ENCODE results near the gene C1orf122.

The C1orf122 gene

DNA sequence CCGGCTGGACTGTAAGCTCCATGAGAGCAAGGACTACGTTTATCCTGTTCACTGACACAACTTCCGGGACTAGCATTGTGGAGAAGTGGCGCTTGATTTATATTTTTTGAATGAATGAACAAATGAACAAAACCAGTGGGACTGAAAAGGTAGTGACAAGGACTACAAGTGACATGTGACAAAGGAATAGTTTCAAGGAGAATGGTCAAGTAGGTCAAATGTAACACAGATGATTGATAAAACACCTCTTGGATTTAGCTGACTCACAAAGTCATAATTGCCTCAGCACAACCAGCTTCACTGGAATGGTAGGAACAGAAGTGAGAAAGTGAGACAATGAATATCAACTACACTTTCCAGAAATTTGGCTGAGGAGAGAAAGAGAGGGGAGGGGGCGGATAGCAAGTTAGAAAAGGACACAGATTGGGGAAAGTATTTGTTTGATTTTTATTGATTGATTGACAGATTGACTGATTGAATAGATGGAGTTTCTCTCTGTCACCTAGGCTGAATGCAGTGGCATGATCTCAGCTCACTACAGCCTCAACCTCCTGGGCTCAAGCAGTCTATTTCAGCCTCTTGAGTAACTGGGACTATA, 37.6 kb downstream of the C1orf122 start:
- H3K4me3 Mint-ChIP-seq = no peak overlapping the region
- H3K36me3 Mint-ChIP-seq (ENCODE audit: low read depth) = peaks cover 5% of the 10 kb centered on the region
- H3K27me3 Mint-ChIP-seq (ENCODE audit: low read depth, poor library complexity) = no peaks in the 10 kb centered on the region
- H3K27ac Mint-ChIP-seq = peak overlapping the region; percentile 11
- no peaks in the 10 kb centered on the region for H3K4me1 Mint-ChIP-seq
- TF ChIP-seq, protein P1, sequence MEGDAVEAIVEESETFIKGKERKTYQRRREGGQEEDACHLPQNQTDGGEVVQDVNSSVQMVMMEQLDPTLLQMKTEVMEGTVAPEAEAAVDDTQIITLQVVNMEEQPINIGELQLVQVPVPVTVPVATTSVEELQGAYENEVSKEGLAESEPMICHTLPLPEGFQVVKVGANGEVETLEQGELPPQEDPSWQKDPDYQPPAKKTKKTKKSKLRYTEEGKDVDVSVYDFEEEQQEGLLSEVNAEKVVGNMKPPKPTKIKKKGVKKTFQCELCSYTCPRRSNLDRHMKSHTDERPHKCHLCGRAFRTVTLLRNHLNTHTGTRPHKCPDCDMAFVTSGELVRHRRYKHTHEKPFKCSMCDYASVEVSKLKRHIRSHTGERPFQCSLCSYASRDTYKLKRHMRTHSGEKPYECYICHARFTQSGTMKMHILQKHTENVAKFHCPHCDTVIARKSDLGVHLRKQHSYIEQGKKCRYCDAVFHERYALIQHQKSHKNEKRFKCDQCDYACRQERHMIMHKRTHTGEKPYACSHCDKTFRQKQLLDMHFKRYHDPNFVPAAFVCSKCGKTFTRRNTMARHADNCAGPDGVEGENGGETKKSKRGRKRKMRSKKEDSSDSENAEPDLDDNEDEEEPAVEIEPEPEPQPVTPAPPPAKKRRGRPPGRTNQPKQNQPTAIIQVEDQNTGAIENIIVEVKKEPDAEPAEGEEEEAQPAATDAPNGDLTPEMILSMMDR (IDR thresholded peaks at IDR 0.05) = no peak
- DNase-seq = no peak
- no peaks in the 10 kb centered on the region for H3K9me3 Mint-ChIP-seq

DNA sequence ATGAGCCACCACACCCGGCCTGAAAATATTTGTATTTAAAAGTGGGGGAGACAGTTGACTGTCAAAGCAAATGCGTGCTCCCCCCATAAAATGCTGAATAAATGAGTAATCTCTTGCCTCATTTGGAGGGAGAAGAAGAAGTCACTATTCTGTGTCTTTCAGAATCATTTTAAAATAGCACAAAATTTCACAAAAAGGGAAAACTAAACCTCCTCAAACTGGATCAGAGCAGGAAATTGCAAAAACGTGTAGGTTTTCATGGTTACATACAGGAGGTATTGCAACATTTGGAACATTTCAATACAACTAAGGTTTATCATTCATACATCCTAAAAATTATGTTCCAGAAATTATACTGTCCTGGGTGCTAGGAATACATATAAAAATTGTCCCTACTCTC, 38.2 kb downstream of the C1orf122 start:
- Mint-ChIP-seq H3K27ac (no peak overlapping the region), H3K9me3 (no peaks in the 10 kb centered on the region), H3K36me3 (ENCODE audit: low read depth) (peaks cover 5% of the 10 kb centered on the region), H3K27me3 (ENCODE audit: low read depth, poor library complexity) (no peaks in the 10 kb centered on the region), H3K4me1 (no peaks in the 10 kb centered on the region), H3K4me3 (no peak overlapping the region)
- no peak for DNase-seq
- TF ChIP-seq, protein P1 (IDR thresholded peaks at IDR 0.05) = no peak

DNA sequence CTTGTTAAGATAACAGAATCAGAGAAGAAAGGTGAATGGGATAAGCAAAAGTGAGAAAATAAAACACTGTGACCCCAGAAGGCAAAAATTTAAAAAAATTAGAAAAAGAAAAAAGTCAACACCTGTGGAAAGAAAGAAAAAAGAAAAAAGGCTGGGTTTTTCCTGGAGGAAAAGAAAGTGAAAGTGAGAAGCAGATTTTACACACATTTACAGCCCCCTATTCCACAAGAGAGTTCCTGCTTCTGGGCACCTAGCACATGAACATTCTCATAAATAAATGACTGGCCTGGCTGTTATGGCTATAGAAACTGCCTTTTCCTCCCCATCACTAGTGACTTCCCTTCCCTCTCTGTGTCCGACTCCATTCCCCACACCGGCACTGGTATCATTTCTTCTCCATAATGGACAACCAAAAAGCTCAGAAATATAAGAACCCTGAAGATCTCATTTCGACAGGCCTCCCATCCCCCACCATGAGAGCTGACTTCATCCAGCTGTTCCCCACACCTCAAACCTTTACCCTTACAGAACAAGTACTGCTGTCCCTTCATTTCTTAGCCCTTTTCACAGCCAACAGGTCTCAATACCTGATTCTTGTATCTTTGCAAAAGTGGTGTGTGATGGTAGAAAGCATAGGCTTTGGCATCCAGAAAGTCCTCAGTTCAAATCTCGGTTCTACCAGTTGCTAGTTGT, 39.2 kb downstream of the C1orf122 start:
- no peak for DNase-seq
- Mint-ChIP-seq H3K36me3 (ENCODE audit: low read depth) (peaks cover 5% of the 10 kb centered on the region), H3K27me3 (ENCODE audit: low read depth, poor library complexity) (no peaks in the 10 kb centered on the region), H3K4me3 (no peak overlapping the region), H3K27ac (peak overlapping the region; percentile 47), H3K9me3 (no peaks in the 10 kb centered on the region), H3K4me1 (no peaks in the 10 kb centered on the region)
- TF ChIP-seq, protein P1 (IDR thresholded peaks at IDR 0.05) = no peak

DNA sequence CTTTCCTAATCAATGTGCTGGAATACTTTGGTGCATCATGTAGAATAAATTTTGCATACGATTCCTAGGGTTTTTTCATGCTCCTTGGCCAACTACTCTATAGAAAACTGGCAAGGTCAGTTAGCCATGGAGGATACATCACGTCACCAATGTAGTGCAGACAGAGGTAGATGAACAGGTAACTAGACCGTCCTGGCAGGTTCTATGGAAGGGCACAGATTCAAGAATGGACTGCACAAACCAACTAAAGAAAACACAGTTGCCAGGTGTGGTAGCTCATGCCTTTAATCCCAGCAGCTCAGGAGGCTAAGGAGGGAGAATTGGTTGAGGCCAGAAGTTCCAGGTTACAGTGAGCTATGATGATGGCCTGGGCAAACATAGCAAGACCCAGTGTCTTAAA, 41.9 kb downstream of the C1orf122 start:
- H3K4me1 Mint-ChIP-seq = no peaks in the 10 kb centered on the region
- no peaks in the 10 kb centered on the region for H3K27me3 Mint-ChIP-seq (ENCODE audit: low read depth, poor library complexity)
- H3K36me3 Mint-ChIP-seq (ENCODE audit: low read depth) = peaks cover 19% of the 10 kb centered on the region
- TF ChIP-seq, protein P1 (IDR thresholded peaks at IDR 0.05) = no peak
- H3K4me3 Mint-ChIP-seq = no peak overlapping the region
- H3K9me3 Mint-ChIP-seq = no peaks in the 10 kb centered on the region
- H3K27ac Mint-ChIP-seq = no peak overlapping the region
- DNase-seq = no peak

DNA sequence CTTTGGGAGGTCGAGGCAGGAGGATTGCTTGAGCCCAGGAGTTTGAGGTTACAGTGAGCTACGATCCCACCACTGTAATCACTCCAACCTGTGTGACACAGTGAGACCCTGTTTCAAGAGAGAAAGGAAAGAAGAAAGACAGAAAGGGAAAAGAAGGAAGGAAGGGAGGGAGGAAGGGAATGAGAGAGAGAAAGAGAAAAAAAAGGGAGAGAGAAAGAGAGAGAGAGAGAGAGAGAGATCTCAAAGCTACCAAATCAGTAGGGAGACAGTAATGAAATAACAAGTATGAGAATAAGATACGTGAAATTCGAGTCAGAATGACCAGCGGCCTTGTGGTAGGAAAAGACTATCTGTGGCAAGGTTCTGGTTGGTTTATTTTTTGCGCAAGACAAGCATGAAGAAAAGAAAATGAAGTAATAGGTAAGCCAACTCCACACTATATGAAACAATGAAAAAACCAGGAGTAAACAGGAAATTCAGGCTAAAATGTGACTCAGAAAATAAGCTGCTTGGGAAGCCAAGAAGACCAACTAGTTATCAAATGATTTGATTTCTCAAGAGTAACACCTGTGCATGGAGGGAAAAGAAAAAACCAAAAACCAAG, 42.9 kb downstream of the C1orf122 start:
- TF ChIP-seq, protein P1 (IDR thresholded peaks at IDR 0.05) = no peak
- H3K4me1 Mint-ChIP-seq = peaks cover 4% of the 10 kb centered on the region
- no peaks in the 10 kb centered on the region for H3K9me3 Mint-ChIP-seq
- H3K4me3 Mint-ChIP-seq = no peak overlapping the region
- H3K27ac Mint-ChIP-seq = no peak overlapping the region
- H3K36me3 Mint-ChIP-seq (ENCODE audit: low read depth) = peaks cover 21% of the 10 kb centered on the region
- H3K27me3 Mint-ChIP-seq (ENCODE audit: low read depth, poor library complexity) = no peaks in the 10 kb centered on the region
- DNase-seq = no peak
